HEK293 (cell line): ENCODE measurements around the gene CASZ1.
A peak's percentile ranks its signal among the peaks of the same experiment; 100 is the strongest.

Source experiments
- KLF17 ChIP-seq: fragments of 450-650 bp; formaldehyde crosslinking; IDR thresholded peaks from 2 replicates; pipeline ENCODE4 v1.5.1; 2016; ENCODE audit warnings: missing biosample characterization, missing genetic modification characterization
- KLF8 ChIP-seq: fragments of 450-650 bp; formaldehyde crosslinking; IDR thresholded peaks from 2 replicates; pipeline ENCODE4 v1.5.1; 2016; ENCODE audit warnings: missing biosample characterization, missing genetic modification characterization
- PRDM2 ChIP-seq: fragments of 450-650 bp; formaldehyde crosslinking; IDR thresholded peaks from 2 replicates; pipeline ENCODE4 v1.5.1; 2016; ENCODE audit warnings: missing biosample characterization, missing genetic modification characterization, borderline replicate concordance
- RBAK ChIP-seq: fragments of 450-650 bp; formaldehyde crosslinking; IDR thresholded peaks from 2 replicates; pipeline ENCODE4 v1.5.1; 2016; ENCODE audit warnings: missing biosample characterization, missing genetic modification characterization
- REST ChIP-seq: fragments of 450-650 bp; formaldehyde crosslinking; IDR thresholded peaks from 2 replicates; pipeline ENCODE4 v1.5.1; 2016; ENCODE audit warnings: missing biosample characterization, missing genetic modification characterization
- SCRT1 ChIP-seq: fragments of 450-650 bp; formaldehyde crosslinking; IDR thresholded peaks from 2 replicates; pipeline ENCODE4 v1.5.1; 2016; ENCODE audit warnings: missing biosample characterization, missing genetic modification characterization, borderline replicate concordance
- ZFHX2 ChIP-seq: fragments of 450-650 bp; formaldehyde crosslinking; conservative IDR thresholded peaks from 2 replicates; pipeline ENCODE4 v1.5.1; 2016; ENCODE audit warnings: missing biosample characterization, missing genetic modification characterization
- ZFP41 ChIP-seq: fragments of 450-650 bp; formaldehyde crosslinking; IDR thresholded peaks from 2 replicates; pipeline ENCODE4 v1.5.1; 2016; ENCODE audit warnings: missing biosample characterization, missing genetic modification characterization, borderline replicate concordance
- ZNF114 ChIP-seq: fragments of 450-650 bp; formaldehyde crosslinking; IDR thresholded peaks from 2 replicates; pipeline ENCODE4 v1.5.0; 2017; ENCODE audit warnings: missing biosample characterization, missing genetic modification characterization
- ZNF169 ChIP-seq: fragments of 450-650 bp; formaldehyde crosslinking; IDR thresholded peaks from 2 replicates; pipeline ENCODE4 v1.5.1; 2016; ENCODE audit warnings: missing biosample characterization, missing genetic modification characterization
- ZNF174 ChIP-seq: fragments of 450-650 bp; formaldehyde crosslinking; IDR thresholded peaks from 2 replicates; pipeline ENCODE4 v1.5.0; 2017; ENCODE audit warnings: missing biosample characterization, mild to moderate bottlenecking, missing genetic modification characterization
- ZNF184 ChIP-seq: fragments of 450-650 bp; IDR thresholded peaks from 2 replicates; pipeline ENCODE4 v1.5.1; 2018; ENCODE audit warnings: missing biosample characterization, mild to moderate bottlenecking, missing genetic modification characterization
- ZNF23 ChIP-seq: fragments of 450-650 bp; formaldehyde crosslinking; IDR thresholded peaks from 2 replicates; pipeline ENCODE4 v1.5.1; 2016; ENCODE audit warnings: missing biosample characterization, missing genetic modification characterization, borderline replicate concordance
- ZNF324 ChIP-seq: fragments of 450-650 bp; formaldehyde crosslinking; IDR thresholded peaks from 2 replicates; pipeline ENCODE4 v1.5.1; 2016; ENCODE audit warnings: missing biosample characterization, missing genetic modification characterization
- ZNF366 ChIP-seq: fragments of 450-650 bp; formaldehyde crosslinking; conservative IDR thresholded peaks from 2 replicates; pipeline ENCODE4 v1.5.1; 2016; ENCODE audit warnings: missing biosample characterization, missing genetic modification characterization
- ZNF521 ChIP-seq: fragments of 450-650 bp; formaldehyde crosslinking; IDR thresholded peaks from 2 replicates; pipeline ENCODE4 v1.5.1; 2017; ENCODE audit warnings: missing biosample characterization, mild to moderate bottlenecking, missing genetic modification characterization
- ZNF596 ChIP-seq: fragments of 450-650 bp; IDR thresholded peaks from 2 replicates; pipeline ENCODE4 v1.5.0; 2018; ENCODE audit warnings: missing biosample characterization, mild to moderate bottlenecking, missing genetic modification characterization, moderate library complexity
- ZNF623 ChIP-seq: fragments of 450-650 bp; formaldehyde crosslinking; IDR thresholded peaks from 2 replicates; pipeline ENCODE4 v1.5.1; 2016; ENCODE audit warnings: missing biosample characterization, missing genetic modification characterization
- ZNF692 ChIP-seq: fragments of 450-650 bp; formaldehyde crosslinking; IDR thresholded peaks from 2 replicates; pipeline ENCODE4 v1.5.1; 2016; ENCODE audit warnings: missing biosample characterization, missing genetic modification characterization
- ZNF707 ChIP-seq: fragments of 450-650 bp; formaldehyde crosslinking; IDR thresholded peaks from 2 replicates; pipeline ENCODE4 v1.5.1; 2016; ENCODE audit warnings: missing biosample characterization, missing genetic modification characterization
- ZNF76 ChIP-seq: fragments of 450-650 bp; formaldehyde crosslinking; IDR thresholded peaks from 2 replicates; pipeline ENCODE4; 2016; ENCODE audit warnings: low read depth, missing biosample characterization, missing genetic modification characterization, borderline replicate concordance
- ZNF768 ChIP-seq: fragments of 450-650 bp; formaldehyde crosslinking; IDR thresholded peaks from 2 replicates; pipeline ENCODE4 v1.5.1; 2018; ENCODE audit warnings: missing biosample characterization, mild to moderate bottlenecking, missing genetic modification characterization
- ZXDB ChIP-seq: fragments of 450-650 bp; formaldehyde crosslinking; IDR thresholded peaks from 2 replicates; pipeline ENCODE4 v1.5.1; 2016; ENCODE audit warnings: missing biosample characterization, missing genetic modification characterization

CASZ1 gene

GRCh38 chr1:10755970-10756521, 40.4 kb downstream of the CASZ1 start (continued):
- TF ChIP-seq ZNF692 (tag by site-specific recombination) (peak; percentile 29; the same call in 1 of the 2 replicates), ZNF707 (tag by site-specific recombination) (no peak), ZFP41 (no peak), ZNF768 (tag by site-specific recombination) (no peak), ZNF169 (tag by site-specific recombination) (no peak), ZNF174 (no peak), ZFHX2 (tag by site-specific recombination) (peak; percentile 71), ZNF184 (tag by site-specific recombination) (no peak), RBAK (tag by site-specific recombination) (no peak), ZNF324 (tag by site-specific recombination) (no peak), ZNF623 (tag by site-specific recombination) (no peak), REST (tag by site-specific recombination) (no peak), ZNF366 (tag by site-specific recombination) (no peak), KLF8 (tag by site-specific recombination) (no peak), KLF17 (peak; percentile 62), PRDM2 (tag by site-specific recombination) (no peak), ZNF76 (tag by site-specific recombination) (no peak), ZNF521 (tag by site-specific recombination) (no peak), ZXDB (tag by site-specific recombination) (no peak), ZNF114 (no peak), ZNF596 (tag by site-specific recombination) (no peak), SCRT1 (tag by site-specific recombination) (no peak), ZNF23 (no peak)
